MV-4-11 (cell line): ENCODE measurements around the gene HAND2.
A peak's percentile ranks its signal among the peaks of the same experiment; 100 is the strongest.

Experiments used
- DNase-seq: peaks from one replicate; lab custom pipeline; 2025; lab: John Stamatoyannopoulos, UW

The HAND2 gene

GRCh38 chr4:173529477-173530325, at the start of gene HAND2:
Gene HAND2, minus strand, starts transcription at chr4:173530229. Its CDS starts 940 bp downstream, at chr4:173529289.
- DNase-seq = no peak

GRCh38 chr4:173578956-173579355, 48.9 kb upstream of the HAND2 start:
- no peak for DNase-seq

- no peak for DNase-seq
Observed at GRCh38 chr4:173577963-173578362, 47.9 kb upstream of the HAND2 start.

GRCh38 chr4:173575482-173576152, 45.6 kb upstream of the HAND2 start:
- no peak for DNase-seq

- no peak for DNase-seq
Observed at GRCh38 chr4:173573725-173574124, 43.7 kb upstream of the HAND2 start.

GRCh38 chr4:173573286-173573685, 43.3 kb upstream of the HAND2 start:
- no peak for DNase-seq

- DNase-seq = no peak
Observed at GRCh38 chr4:173572493-173573129, 42.6 kb upstream of the HAND2 start.

GRCh38 chr4:173571620-173572019, 41.6 kb upstream of the HAND2 start:
- no peak for DNase-seq

GRCh38 chr4:173565281-173565680, 35.3 kb upstream of the HAND2 start:
- no peak for DNase-seq

GRCh38 chr4:173564461-173564860, 34.4 kb upstream of the HAND2 start:
- DNase-seq = no peak

GRCh38 chr4:173560896-173561295, 30.9 kb upstream of the HAND2 start:
- DNase-seq = no peak

- DNase-seq = no peak
Observed at GRCh38 chr4:173556398-173557131, 26.5 kb upstream of the HAND2 start.

- peak; percentile 84 for DNase-seq
Observed at GRCh38 chr4:173547889-173548288, 17.9 kb upstream of the HAND2 start.

- DNase-seq = no peak
Observed at GRCh38 chr4:173546776-173547175, 16.7 kb upstream of the HAND2 start.

GRCh38 chr4:173545440-173545839, 15.4 kb upstream of the HAND2 start:
- no peak for DNase-seq

GRCh38 chr4:173543266-173543665, 13.2 kb upstream of the HAND2 start:
- DNase-seq = no peak

GRCh38 chr4:173539986-173540385, 10.0 kb upstream of the HAND2 start:
- peak; percentile 15 for DNase-seq

GRCh38 chr4:173538909-173539445, 8.9 kb upstream of the HAND2 start:
- DNase-seq = peak; percentile 50

GRCh38 chr4:173538148-173538908, 8.3 kb upstream of the HAND2 start:
- peak; percentile 82 for DNase-seq

GRCh38 chr4:173537613-173538147, 7.7 kb upstream of the HAND2 start:
- no peak for DNase-seq
